CD4-positive, alpha-beta T cell treated with Interleukin-15 for 4 hours (primary cell): ENCODE measurements around the gene RHOC.

Source experiments
- DNase-seq: peaks from one replicate; pipeline ENCODE4 v3.0.0-alpha.2; 2020; ENCODE audit warnings: low spot score

RHOC gene

GRCh38 chr1:112677501-112677900 is 29.4 kb downstream of the RHOC start:
- DNase-seq: no peak

DNA sequence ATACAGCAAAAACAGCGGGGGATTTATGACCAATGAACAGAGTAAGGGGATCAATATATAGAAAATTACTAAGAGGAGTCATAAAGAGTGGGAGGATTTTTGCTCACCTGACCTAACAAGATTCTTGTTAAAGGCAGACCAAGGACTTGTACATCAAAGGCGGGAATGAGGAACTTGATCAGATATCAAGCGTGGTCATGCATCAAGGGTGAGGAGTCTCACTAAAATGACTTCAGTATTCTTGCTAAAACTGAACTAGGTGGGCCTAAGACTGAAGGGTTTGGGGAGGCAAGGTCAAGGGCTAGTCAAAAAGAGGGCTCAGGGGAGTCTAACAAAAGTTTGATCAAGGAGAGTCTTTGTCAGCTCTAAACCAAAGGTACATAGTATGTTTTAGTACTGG is 30.4 kb downstream of the RHOC start:
- no peak for DNase-seq

GRCh38 chr1:112675728-112676381 is 31.1 kb downstream of the RHOC start:
- DNase-seq: no peak

DNA sequence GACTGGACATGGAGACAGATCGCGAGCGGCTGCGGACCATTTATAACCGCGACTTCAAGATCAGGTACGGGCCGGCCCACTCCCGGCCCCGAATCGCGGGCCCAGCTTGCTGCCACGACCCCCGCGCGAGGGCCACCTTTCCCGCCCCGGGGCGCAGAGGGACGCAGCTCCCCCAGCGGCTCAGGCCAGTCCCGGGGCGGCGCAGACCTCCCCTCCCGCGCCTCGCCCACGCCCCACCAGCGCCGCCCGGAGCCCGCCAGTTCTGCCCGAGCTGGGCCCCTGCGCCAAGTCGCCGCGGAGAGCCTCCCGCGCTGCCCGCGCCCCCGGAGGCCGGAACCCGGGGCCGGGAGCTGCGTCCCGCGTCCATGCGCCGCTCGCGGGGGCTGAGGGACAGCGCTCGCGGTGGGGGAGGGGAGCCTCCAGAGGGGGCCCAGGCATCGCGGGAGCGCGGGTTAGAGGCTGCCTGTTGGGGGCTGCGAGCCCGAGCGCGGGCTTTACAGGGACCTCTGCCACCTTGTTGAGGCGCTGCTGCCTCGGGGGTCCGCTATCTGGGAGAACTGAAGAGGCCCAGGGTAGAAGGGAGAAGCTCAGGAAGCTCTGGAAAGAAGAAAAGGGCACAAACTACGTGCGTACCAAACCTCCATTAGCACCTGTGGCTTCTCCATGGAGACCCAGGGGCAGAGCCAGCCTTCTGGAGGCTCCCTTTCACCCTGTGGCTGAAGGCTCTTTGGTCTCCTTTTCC is 31.8 kb downstream of the RHOC start:
- DNase-seq: peak; percentile 14

- peak; percentile 55 for DNase-seq
Measured at GRCh38 chr1:112674440-112674985, 32.4 kb downstream of the RHOC start, which contains the start of gene MOV10. Gene MOV10 (plus strand): TSS chr1:112674659. CDS start chr1:112674913, 254 bp downstream.

GRCh38 chr1:112673592-112674439 is 33.1 kb downstream of the RHOC start:
- peak; percentile 28 for DNase-seq

DNA sequence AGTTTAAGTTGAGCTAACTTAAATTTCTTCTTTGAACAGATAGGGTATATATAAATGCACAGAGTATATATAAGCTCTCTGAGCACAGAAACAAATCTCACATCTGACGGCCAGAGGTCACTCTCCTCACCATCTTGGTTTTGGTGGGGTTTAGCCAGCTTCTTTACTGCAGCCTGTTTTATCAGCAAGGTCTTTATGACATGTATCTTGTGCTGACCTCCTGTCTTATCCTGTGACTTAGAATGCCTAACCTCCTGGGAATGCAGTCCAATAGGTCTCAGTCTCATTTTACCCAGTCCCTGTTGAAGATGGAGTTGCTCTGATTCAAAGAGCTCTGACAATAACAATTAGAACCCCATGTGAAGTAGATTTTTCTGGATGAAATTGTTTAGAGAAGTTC is 34.1 kb downstream of the RHOC start:
- DNase-seq: no peak

DNA sequence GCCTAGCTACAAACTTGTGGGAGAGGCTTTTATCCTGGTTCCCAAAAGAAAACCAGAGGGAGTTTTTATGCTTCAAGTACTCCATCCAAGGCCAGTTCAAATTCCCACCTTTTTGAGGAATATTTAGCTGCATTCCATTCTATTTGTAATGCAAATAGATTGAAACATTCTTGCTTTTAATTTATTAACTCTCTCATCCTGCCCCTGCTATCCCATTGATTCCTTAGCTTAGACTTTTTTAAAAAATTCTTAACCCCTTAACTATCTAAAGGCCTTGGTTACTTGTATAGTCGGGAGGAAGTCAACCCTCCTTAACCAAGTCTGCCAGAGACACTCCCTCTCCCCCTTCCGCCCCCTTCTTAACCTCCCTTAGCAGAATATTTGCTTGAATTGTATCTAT is 34.9 kb downstream of the RHOC start:
- no peak for DNase-seq

DNA sequence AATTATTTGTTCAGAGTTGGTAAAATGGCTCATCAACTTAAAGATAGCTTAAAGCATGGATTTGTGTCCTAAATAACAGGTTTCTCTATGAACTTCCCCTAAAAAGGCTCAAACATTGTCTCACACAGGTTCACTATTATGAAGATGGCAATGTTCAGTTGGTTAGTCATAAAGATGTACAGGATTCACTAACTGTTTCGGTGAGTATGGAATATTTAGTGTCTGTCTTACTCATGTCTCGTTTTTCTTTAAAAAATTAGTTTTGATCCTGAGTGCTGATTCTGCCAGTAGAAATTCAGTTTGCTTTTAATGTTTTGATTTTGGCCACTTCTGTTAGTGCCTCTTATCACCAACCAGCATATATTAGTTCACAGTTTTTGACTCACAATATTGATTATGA is 40.0 kb downstream of the RHOC start:
- DNase-seq: no peak

GRCh38 chr1:112665857-112666256 is 41.1 kb downstream of the RHOC start:
- no peak for DNase-seq

DNA sequence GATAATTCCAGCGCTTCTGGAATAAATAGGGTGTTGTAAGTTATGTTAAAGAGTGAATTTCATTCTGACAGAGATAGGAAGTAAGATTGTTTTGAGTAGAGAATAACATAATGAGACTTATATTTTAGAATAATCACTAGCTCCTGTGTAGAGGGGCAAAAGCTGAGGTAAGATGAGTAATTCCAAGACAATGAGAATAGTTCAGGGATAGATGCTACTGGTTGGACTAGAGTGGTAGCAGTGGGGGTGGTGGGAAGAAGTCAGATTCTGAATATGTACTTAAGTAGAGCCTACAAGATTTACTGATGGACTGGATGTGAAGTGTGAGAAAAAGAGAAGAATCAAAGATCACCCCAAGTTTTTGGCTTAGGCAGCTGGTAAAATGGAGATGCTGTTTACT is 55.7 kb downstream of the RHOC start:
- no peak for DNase-seq
